ENCODE data around the gene LRMDA.

DNA sequence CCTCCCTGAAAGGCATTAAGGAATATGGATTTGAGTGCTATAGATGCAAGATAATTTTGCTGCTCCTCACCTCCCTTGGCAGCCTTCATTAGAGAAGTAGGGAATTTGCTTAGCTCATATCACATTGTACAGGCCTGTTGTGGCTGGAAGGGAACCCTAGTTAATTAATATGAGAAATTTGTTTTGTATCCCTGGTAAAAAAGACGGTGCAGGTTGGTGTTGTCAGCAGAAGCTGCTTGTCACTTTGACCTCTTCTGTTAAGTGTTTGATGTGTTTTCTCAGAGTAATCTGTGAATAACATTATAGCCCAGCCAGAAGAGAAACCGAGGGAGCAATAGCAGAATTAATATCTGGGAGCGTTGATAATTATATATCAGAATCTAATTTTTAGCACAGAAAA, 278.4 kb downstream of the LRMDA start:
- TF ChIP-seq POLR2A (IDR thresholded peaks at IDR 0.05) = no peak
- no peak for TF ChIP-seq EP300 (IDR thresholded peaks at IDR 0.05)
